Measurements from ENCODE around the gene MAPK6. TPM values are rescaled to one million over a fixed set of nuclear protein-coding genes. Genes with fewer than 3 reads are reported as not detected.

The MAPK6 gene
- total and polyA plus RNA-seq, 9 of the 15 experiments (the other 6 are each of a cell fraction or from before 2014, with no cell fraction given), result 28.5 to 97.1 (median 74.0) TPM

- no peak for TF ChIP-seq BRF2 (IDR thresholded peaks at IDR 0.05; ENCODE audit: borderline replicate concordance, insufficient read depth, insufficient read length)
- no peak for TF ChIP-seq SRSF1 (IDR thresholded peaks at IDR 0.05; ENCODE audit: low read depth, low read length)
- TF ChIP-seq JUND (IDR thresholded peaks at IDR 0.05; ENCODE audit: borderline replicate concordance, low read depth, low read length), result peak; percentile 52
- TF ChIP-seq JUND (tag; IDR thresholded peaks at IDR 0.05; ENCODE audit: borderline replicate concordance, low read depth, low read length), result peak; percentile 76; the same call in 2 of the 3 replicates
- TF ChIP-seq CEBPG (CRISPR knock-in tag; IDR thresholded peaks at IDR 0.05), result peak; percentile 48; the same call in 1 of the 2 replicates
- peak; percentile 93 to 96 for TF ChIP-seq CEBPG (tag; conservative IDR thresholded peaks at IDR 0.05 in 1 of 2, IDR thresholded peaks at IDR 0.05 in 1 of 2)
- no peak for TF ChIP-seq NCOA1 (IDR thresholded peaks at IDR 0.05; ENCODE audit: low read depth)
- TF ChIP-seq ZNF398 (CRISPR knock-in tag; IDR thresholded peaks at IDR 0.05), result no peak
- no peak for TF ChIP-seq ZNF239 (CRISPR knock-in tag; IDR thresholded peaks at IDR 0.05)
- TF ChIP-seq KAT8 (IDR thresholded peaks at IDR 0.05; ENCODE audit: low read depth), result no peak
- TF ChIP-seq CHD4 (IDR thresholded peaks at IDR 0.05; ENCODE audit: insufficient read depth, insufficient replicate concordance, low read depth, low read length, poor library complexity, severe bottlenecking), result no peak
- no peak for TF ChIP-seq BRF1 (IDR thresholded peaks at IDR 0.05; ENCODE audit: borderline replicate concordance, extremely low read depth, insufficient read length)
- no peak for TF ChIP-seq ZBTB49 (CRISPR knock-in tag; IDR thresholded peaks at IDR 0.05; ENCODE audit: borderline replicate concordance)
- TF ChIP-seq NR2C2 (CRISPR knock-in tag; IDR thresholded peaks at IDR 0.05), result no peak
- peak; percentile 58 for TF ChIP-seq NR2C2 (tag; IDR thresholded peaks at IDR 0.05)
- TF ChIP-seq POLR2G (IDR thresholded peaks at IDR 0.05; ENCODE audit: low read depth, low read length), result no peak
- TF ChIP-seq GATAD2B (IDR thresholded peaks at IDR 0.05; ENCODE audit: borderline replicate concordance), result 0 out of 2 replicates have a peak, but pooled peaks have one; percentile 34
- no peak for TF ChIP-seq THRAP3 (IDR thresholded peaks at IDR 0.05; ENCODE audit: borderline replicate concordance)
- TF ChIP-seq RBM25 (IDR thresholded peaks at IDR 0.05; ENCODE audit: low read depth, low read length, severe bottlenecking), result no peak
- no peak; the same call in 1 of the 2 replicates for TF ChIP-seq GABPA (tag; conservative IDR thresholded peaks at IDR 0.05; ENCODE audit: low read depth)
- no peak for TF ChIP-seq HOMEZ (CRISPR knock-in tag; IDR thresholded peaks at IDR 0.05)
Observed at GRCh38 chr15:52013151-52013791, 5.7 kb upstream of the MAPK6 start (continued).

All from K562 (cell line).